Fibroblast of villous mesenchyme (primary cell): Measurements from ENCODE around the gene MMS22L. TPM values are rescaled to one million over a fixed set of nuclear protein-coding genes. Genes with fewer than 3 reads are reported as not detected.
"Not testable (repeated sequence)": the region's sequence is repeated elsewhere in the genome, so short reads cannot be mapped to it uniquely, and the experiment has no call there.

Experiments used
- DNase-seq: peaks from one replicate; pipeline ENCODE4 v3.0.0-alpha.2; 2010; ENCODE audit warnings: low read depth
- H3K4me3 ChIP-seq: 2 replicates; pipeline ENCODE4 v1.5.1; 2011; ENCODE audit warnings: low read depth, mild to moderate bottlenecking, low read length
- CTCF ChIP-seq: IDR thresholded peaks from 2 replicates; pipeline ENCODE4 v1.5.1; 2012; ENCODE audit warnings: low read depth, mild to moderate bottlenecking, low read length; ENCODE audit not compliant: insufficient read depth
- total RNA-seq: library from RNA; depleted of rRNA; stranded (reverse); fragments of >200 nt; gene quantifications from 2 replicates; pipeline ENCODE4 v1.2.3, GENCODE V29; 2012

The MMS22L gene
- total RNA-seq, 1 donor = 19.4 TPM

- no peak overlapping the region for H3K4me3 ChIP-seq
- DNase-seq = no peak
- no peak for TF ChIP-seq CTCF
These were observed 105.1 kb downstream of the MMS22L start for GRCh38 chr6:97177905-97178304.

GRCh38 chr6:97176468-97176867, 106.5 kb downstream of the MMS22L start:
- TF ChIP-seq CTCF = no peak
- DNase-seq = no peak
- no peak overlapping the region for H3K4me3 ChIP-seq

- no peak for TF ChIP-seq CTCF
- DNase-seq = no peak
- H3K4me3 ChIP-seq = no peak overlapping the region
These were observed 107.2 kb downstream of the MMS22L start for GRCh38 chr6:97175806-97176205.

- no peak overlapping the region for H3K4me3 ChIP-seq
- DNase-seq = no peak
- no peak for TF ChIP-seq CTCF
These were observed 108.5 kb downstream of the MMS22L start for GRCh38 chr6:97174471-97174870.

GRCh38 chr6:97160280-97160679, 122.7 kb downstream of the MMS22L start:
- no peak for TF ChIP-seq CTCF
- no peak overlapping the region for H3K4me3 ChIP-seq
- DNase-seq = no peak

- not testable (repeated sequence) for DNase-seq, H3K4me3 ChIP-seq
These were observed 127.6 kb downstream of the MMS22L start for GRCh38 chr6:97155447-97155846.

GRCh38 chr6:97154015-97154414, 129.0 kb downstream of the MMS22L start:
- DNase-seq = no peak
- TF ChIP-seq CTCF = no peak
- H3K4me3 ChIP-seq = no peak overlapping the region
